Choroid plexus epithelial cell (primary cell): ENCODE measurements around the gene ADIG.

Experiments
- DNase-seq: peaks from one replicate; pipeline ENCODE4 v3.0.0-alpha.2; 2010; ENCODE audit warnings: low read depth
- H3K4me3 ChIP-seq: 2 replicates; pipeline ENCODE4 v1.5.1; 2011; ENCODE audit warnings: low read depth, mild to moderate bottlenecking, control low read depth, low read length, moderate library complexity
- CTCF ChIP-seq: conservative IDR thresholded peaks from 2 replicates; pipeline ENCODE4 v1.5.1; 2011; ENCODE audit warnings: low read depth, mild to moderate bottlenecking, control low read depth, inconsistent platforms, low read length, moderate library complexity

ADIG gene

GRCh38 chr20:38629979-38630378 is 49.0 kb downstream of the ADIG start:
- no peak for DNase-seq
- TF ChIP-seq CTCF, result no peak
- no peak overlapping the region for H3K4me3 ChIP-seq

DNA sequence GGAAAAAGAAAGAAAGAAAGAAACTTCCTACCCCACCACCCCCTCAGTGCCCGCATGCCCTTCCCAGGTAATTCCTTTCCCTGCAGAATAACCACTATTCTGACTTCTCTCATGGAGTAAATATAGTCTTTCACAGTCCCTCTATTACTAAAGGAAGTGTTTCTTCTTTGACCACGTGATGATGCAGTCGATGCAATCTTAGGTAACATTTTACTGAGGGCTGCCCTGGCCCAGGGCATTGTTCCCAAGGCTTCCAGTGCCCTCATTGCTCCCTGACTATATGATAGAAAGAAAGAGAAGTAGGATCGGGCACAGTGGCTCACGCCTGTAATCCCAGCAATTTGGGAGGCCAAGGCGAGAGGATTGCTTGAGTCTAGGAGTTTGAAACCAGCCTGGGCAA is 49.7 kb downstream of the ADIG start:
- H3K4me3 ChIP-seq, result no peak overlapping the region
- no peak for TF ChIP-seq CTCF
- peak; percentile 23 for DNase-seq

GRCh38 chr20:38631155-38632022 is 50.4 kb downstream of the ADIG start:
- DNase-seq, result peak; percentile 72
- H3K4me3 ChIP-seq, result no peak overlapping the region
- TF ChIP-seq CTCF, result no peak

GRCh38 chr20:38633577-38634093 is 52.6 kb downstream of the ADIG start:
- peak; percentile 89 for TF ChIP-seq CTCF
- peak; percentile 63 for DNase-seq

DNA sequence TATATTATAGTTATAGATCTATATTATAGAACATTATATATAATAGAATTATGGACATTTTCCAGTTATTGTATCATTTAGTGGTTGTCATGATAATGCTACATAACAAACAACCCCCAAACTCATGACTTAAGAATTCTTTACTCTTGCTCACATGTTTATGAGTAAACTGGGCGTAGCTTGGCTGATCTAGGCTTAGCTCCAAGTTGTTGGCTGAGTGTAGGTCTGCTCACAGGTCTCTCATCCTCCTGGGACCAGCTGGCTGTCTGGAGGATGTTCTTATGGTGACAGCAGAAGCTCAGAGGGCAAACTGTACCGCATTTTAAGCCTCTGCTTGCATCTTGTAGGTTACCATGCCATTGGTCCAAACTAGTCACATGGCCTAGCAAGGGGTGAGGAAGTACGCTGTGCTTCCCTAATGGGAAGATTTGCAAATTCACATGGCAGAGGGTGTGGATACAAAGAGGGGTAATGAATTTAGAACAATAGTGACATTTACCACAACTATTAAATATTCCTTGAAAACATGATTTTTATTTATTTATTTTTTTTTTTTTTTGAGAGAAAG is 54.8 kb downstream of the ADIG start:
- DNase-seq, result peak; percentile 52
- H3K4me3 ChIP-seq, result no peak overlapping the region
- TF ChIP-seq CTCF, result no peak

More at GRCh38 chr20:38633577-38634093, 52.6 kb downstream of the ADIG start:
- H3K4me3 ChIP-seq, result no peak overlapping the region
